ENCODE data around the gene MALRD1.

MALRD1 gene

GRCh38 chr10:19498393-19499290 lies 450.0 kb downstream of the MALRD1 start:
- no peak for TF ChIP-seq REST (IDR thresholded peaks at IDR 0.05; ENCODE audit: insufficient read depth in 1 of 2, low read depth in 2 of 2, low read length in 2 of 2)
- peak; percentile 14 for TF ChIP-seq FOXP2 (optimal IDR thresholded peaks at IDR 0.05; ENCODE audit: borderline replicate concordance, extremely low read depth, extremely low read length, insufficient read depth)

- TF ChIP-seq SIN3A (IDR thresholded peaks at IDR 0.05; ENCODE audit: borderline replicate concordance, insufficient read depth, low read length) = no peak
Observed at GRCh38 chr10:19499291-19499770, 450.7 kb downstream of the MALRD1 start.

GRCh38 chr10:19500959-19501358 lies 452.4 kb downstream of the MALRD1 start:
- TF ChIP-seq POLR2AphosphoS5 (IDR thresholded peaks at IDR 0.05; ENCODE audit: low read depth, low read length) (no peak), TAF1 (IDR thresholded peaks at IDR 0.05; ENCODE audit: borderline replicate concordance, insufficient read depth, low read length) (no peak), SIN3A (IDR thresholded peaks at IDR 0.05; ENCODE audit: borderline replicate concordance, insufficient read depth, low read length) (no peak), REST (IDR thresholded peaks at IDR 0.05; ENCODE audit: insufficient read depth in 1 of 2, low read depth in 2 of 2, low read length in 2 of 2) (no peak), FOXP2 (optimal IDR thresholded peaks at IDR 0.05; ENCODE audit: borderline replicate concordance, extremely low read depth, extremely low read length, insufficient read depth) (no peak)

GRCh38 chr10:19505320-19506312 lies 457.0 kb downstream of the MALRD1 start:
- TF ChIP-seq SIN3A (IDR thresholded peaks at IDR 0.05; ENCODE audit: borderline replicate concordance, insufficient read depth, low read length) = no peak
- no peak for TF ChIP-seq REST (IDR thresholded peaks at IDR 0.05; ENCODE audit: insufficient read depth in 1 of 2, low read depth in 2 of 2, low read length in 2 of 2)
- no peak for TF ChIP-seq TAF1 (IDR thresholded peaks at IDR 0.05; ENCODE audit: borderline replicate concordance, insufficient read depth, low read length)
- no peak for TF ChIP-seq POLR2AphosphoS5 (IDR thresholded peaks at IDR 0.05; ENCODE audit: low read depth, low read length)

- TF ChIP-seq POLR2AphosphoS5 (IDR thresholded peaks at IDR 0.05; ENCODE audit: low read depth, low read length) (no peak), TAF1 (IDR thresholded peaks at IDR 0.05; ENCODE audit: borderline replicate concordance, insufficient read depth, low read length) (no peak), FOXP2 (optimal IDR thresholded peaks at IDR 0.05; ENCODE audit: borderline replicate concordance, extremely low read depth, extremely low read length, insufficient read depth) (no peak), REST (IDR thresholded peaks at IDR 0.05; ENCODE audit: insufficient read depth in 1 of 2, low read depth in 2 of 2, low read length in 2 of 2) (no peak), SIN3A (IDR thresholded peaks at IDR 0.05; ENCODE audit: borderline replicate concordance, insufficient read depth, low read length) (no peak)
Observed at GRCh38 chr10:19518109-19518508, 469.5 kb downstream of the MALRD1 start.

Data from PFSK-1 (cell line).